HG02885 (cell line): Measurements from ENCODE around the gene MSANTD3.
"Not testable (repeated sequence)": the region's sequence is repeated elsewhere in the genome, so short reads cannot be mapped to it uniquely, and the experiment has no call there.

ENCODE experiments used
- ATAC-seq: cut with Tn5 transposase; IDR thresholded peaks from one replicate; pipeline ENCODE4 v1.9.1; 2021; ENCODE audit warnings: mild to moderate bottlenecking; ENCODE audit not compliant: unreplicated experiment, poor library complexity

Gene MSANTD3

DNA sequence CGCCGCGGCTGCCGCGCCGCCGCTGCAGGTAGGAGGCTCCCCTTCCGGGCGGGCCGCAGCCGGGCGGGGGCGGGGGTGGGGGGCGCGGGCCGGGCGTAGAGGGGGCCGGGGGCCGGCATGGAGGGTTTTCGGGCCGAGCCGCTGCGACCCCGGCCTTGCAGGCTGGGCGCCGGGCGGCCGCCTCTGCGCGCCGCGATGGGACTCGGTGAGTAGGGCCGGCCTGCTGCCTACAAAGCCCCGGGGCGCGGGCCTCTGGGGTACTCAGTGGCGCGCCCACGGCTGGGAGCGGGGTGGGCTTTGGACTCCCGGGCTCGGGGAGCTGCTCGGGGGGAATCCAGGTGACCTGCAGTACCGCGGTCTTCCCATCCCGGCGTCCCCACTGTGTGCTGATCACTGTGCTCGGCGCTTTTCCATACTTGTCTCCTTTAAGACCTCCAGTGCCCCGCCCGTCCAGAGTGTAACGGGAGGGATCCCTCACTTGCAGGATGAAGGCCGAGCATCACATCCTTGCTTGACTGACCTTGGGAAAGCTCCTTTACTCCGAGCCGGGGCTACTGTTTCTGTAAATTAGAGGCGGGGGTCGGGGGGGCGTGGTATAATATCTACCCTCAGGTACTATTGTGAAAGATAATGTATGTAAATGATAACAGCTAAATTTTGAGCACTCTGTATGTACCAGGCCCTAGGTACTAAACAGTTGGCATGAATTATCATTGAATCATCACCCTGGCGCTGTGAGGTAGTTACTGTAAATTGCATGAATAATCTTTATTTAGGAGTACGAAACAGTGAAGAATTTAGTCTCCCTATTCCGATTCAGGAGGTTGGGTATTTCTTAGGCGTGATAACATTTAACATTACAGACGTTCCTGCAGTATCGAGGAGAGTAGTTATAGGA lies 672 bp downstream of the MSANTD3 start:
- peak; percentile 61 for ATAC-seq

DNA sequence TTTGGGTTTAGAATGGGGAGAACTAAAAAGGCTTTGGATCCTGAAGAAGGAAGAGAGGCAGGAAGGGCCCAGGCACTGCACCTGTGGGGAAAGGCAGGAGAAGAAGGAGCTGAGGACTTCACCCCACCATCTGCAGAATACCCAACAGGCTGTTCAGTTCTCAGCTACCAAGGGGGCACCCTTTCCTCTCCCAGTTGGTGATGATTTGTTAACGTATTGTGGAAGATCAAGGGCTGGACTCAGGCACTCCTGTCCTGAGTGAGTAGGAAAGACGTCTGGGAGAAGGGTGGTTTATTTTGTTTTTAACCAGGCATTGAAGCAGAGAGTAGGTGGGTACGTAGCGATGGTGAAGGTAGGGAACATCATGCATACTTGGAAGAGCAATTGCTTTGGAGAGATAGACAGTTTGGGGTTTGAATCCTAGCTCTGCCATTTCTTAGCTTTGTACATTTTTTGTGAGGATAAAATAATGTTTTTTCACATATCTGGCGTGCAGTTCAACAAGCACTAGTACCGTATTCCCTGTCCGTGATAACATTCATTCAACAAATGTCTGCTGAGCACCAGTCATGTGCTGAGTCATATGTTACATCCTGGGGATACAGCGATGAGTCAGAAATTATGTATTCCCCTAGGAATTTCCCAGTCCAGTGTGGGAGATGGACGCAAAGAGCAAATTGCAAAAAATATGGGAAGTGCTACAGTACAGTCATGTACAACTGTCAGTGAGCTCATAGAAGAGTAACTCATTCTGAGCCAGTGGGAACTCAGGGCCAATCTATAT lies 2.1 kb downstream of the MSANTD3 start:
- no peak for ATAC-seq

DNA sequence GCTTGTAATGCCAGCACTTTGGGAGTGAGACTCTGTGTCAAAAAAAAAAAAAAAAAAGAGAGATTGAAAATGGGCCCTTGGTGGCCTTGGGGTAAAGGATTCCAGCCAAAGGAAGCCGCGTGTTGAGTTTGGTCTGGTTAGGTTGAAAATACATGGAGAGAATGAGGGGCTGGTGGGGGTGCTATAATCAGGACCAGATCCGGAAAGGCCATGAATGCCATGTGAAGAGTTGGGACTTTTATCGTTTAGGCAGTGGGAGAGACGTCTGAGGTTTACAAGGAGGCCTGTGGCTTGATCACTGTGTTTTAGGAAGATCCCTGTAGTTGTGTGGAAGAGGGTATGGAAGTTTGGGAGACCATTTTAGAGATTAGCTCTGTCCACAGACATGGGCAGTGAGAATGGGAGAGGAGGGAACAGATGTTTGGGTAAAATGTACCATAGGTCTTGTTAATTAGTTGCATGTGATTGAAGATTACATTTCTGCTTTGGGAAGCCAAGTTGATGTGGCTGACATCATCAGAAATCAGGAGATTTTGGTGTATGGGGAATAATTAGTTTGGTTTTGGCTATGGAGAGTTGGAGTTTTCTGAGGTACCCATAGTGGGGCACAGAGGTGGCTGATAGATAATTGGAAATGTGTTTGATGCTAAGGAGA lies 3.5 kb downstream of the MSANTD3 start:
- no peak for ATAC-seq

DNA sequence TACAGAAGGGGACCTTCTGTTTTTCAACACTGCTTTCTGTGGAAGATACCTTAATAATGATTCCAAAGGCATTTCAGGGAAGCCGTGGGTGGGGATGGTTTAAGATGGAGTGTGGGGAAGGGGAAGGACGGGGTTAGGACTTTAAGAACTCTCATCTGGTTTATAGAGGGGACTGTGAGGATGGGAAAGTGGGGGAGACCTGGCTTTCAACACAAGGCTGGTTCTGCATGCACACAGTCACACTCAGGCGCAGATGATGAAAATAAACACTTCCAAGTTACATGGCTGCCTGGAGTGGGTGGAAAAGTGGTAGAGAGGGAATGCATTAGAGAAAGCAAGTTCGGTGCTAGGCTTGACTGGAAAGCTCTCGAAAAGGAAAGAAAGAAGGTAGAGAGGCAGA lies 4.9 kb downstream of the MSANTD3 start:
- ATAC-seq, result no peak

DNA sequence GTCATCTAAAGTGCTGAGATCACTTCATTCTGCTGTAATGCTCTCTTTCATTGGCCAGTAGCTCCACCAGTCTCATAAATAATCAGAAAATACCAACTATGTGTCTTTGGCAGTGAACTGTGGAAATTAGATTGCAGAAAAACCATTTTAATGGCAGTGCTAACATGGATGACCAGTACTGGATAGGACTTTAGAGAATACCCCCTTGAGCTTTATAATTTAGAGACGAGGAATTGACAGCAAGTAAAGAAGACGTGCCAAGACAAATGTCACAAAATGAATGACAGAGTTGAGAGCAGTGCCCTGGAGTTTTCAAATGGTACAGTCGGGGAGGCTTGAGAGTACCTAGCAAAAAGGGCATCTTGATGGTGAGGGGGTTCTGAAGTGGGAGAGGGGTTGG lies 5.8 kb downstream of the MSANTD3 start:
- ATAC-seq, result no peak

DNA sequence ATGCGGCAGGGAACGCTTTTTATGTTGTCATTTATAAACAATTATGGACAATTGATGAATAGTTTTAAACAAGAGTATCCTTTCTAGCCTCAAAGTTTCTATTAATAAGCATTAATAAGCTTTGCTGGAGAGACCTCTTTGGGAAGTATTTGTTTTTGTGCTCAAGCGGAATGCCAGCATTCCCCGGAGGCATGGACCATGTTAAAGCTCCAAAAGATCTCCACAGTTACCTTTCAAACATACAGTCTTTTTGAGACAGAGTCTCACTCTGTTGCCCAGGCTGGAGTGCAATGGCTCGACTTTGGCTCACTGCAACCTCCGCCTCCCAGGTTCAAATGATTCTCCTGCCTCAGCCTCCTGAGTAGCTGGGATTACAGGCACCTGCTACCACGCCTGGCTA lies 9.6 kb downstream of the MSANTD3 start:
- ATAC-seq, result no peak

DNA sequence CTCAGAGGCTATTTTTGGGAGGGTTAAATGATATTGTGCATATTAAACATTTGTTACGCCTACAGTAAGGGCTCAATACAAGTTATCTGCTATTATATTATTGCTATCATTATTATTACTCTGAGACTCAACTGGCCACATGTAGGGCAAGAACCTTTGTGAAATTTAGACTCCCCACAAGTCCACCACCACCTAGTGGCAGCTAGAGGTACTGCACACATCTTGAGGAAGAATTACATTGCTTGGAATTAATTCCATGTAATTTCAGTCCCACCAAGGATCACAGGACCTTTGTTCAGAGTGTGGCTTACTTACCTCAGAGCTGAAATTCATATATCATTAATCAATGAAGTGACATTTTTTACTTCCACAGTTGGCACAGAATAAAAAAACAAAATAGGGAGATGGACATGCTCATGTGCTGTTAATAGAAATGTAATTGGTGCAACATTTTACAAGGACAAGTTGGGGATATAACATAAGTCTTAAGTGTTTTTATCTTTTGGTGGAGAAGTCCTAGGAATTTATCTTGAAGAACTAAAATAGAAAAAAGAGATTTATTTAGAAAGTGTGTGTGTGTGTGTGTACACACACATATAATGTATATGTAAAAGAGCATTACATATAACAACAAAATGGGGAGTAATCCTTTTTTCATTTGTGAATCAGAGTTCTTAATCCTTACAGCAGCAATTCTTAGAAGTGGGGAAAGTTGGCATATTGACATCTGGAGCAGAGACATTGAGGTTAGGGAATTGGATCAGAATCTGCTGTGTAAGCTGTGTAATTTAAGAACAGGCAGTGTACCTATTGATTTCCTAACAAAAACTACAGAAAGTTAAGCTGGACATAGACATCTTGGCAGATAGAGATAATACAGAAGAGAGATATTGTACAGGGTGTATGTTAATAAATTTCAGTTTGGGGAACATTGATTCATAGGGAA lies 11.2 kb downstream of the MSANTD3 start:
- peak; percentile 75 for ATAC-seq

DNA sequence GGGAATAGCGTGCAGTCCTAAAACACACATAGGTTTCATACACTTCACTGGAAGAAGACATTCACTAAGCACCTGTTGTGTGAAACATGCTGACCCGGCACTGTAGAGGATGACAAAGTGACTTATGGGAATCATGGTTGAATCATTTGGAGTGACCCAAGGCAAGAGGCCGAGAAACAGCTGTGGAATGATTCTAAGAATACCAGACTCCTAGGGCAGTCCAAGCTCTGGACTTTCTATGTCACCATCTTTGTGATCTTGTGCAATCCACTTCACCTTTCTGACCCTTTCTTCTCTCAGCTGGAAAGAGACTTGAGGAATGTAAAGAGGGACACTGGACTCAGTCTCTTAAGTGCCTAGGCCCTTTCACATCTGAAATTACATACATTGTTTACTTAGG lies 13.1 kb downstream of the MSANTD3 start:
- no peak for ATAC-seq

DNA sequence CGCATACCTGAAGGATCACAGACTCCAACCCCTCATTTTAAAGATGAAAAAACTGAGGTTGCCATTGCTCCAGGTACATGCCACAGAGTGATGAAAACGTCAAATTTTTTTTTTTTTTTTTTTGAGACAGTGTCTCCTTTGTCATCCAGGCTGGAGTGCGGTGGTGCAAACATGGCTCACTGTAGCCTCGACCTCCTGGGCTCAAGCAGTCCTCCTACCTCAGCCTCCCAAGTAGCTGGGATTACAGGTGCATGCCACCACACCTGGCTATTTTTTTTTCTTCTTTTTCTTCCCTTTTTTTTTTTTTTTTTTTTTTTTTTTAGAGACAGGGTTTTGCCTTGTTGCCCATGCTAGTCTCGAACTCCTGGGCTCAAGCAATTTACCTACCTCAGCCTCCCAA lies 13.5 kb downstream of the MSANTD3 start:
- ATAC-seq, result not testable (repeated sequence)

DNA sequence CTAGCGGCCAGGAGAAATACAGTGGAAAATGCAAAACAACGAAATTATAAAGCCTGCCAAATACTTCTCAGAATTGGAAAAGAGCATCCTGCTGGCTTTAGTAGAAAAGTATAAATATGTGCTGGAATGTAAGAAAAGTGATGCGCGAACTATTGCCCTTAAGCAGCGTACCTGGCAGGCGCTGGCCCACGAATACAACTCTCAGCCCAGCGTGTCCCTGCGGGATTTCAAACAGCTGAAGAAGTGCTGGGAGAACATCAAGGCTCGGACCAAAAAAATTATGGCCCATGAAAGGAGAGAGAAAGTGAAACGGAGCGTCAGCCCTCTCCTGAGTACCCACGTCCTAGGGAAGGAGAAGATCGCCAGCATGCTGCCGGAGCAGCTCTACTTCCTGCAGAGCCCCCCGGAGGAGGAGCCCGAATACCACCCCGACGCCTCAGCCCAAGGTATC lies 15.0 kb downstream of the MSANTD3 start:
- no peak for ATAC-seq

DNA sequence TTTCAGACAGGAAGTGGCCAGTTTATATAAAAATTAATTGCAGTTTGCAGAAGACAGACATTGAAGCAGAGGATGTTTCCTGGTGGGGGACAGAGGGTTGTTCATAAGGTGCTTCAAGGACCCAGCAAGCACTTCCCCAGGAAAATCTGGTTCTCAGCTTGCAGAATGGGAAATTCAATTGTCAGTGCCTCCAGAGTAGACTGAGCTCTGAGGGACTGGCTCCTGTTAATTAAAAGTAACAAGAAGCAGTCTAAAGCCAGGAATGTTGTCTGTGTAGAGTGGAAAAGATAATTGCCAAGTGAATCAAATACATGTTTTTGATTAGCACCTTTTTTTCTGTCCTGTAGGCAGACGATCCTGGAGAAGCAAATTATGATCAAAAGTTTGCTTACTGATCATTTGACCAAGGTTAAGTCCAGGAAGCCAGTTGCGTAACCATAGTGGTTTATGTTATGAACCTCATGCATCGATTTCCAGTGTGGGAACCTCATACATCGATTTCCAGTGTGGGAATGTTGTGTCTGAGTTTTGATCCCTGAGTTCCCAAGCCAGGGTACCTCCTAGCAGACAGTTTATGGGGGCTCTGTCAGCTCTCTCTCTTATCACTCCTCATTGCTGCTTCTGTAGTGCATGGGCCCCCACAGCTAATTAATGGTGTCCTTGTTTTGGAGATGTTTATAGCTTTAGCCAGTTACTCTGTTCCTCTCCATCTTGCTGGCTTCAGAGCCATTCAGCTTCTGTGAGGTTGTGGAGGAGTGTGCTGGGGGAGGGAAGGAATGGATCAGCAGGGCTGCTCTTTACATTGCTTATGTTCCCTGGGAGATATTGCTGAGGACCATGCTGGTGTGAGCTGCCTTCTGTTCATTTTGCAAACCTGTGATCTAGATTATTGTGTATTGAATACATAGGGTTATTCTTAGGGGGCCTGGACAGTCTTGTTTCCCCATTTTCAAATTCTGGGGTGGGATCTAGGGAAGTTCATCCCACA lies 17.1 kb downstream of the MSANTD3 start:
- ATAC-seq, result no peak

DNA sequence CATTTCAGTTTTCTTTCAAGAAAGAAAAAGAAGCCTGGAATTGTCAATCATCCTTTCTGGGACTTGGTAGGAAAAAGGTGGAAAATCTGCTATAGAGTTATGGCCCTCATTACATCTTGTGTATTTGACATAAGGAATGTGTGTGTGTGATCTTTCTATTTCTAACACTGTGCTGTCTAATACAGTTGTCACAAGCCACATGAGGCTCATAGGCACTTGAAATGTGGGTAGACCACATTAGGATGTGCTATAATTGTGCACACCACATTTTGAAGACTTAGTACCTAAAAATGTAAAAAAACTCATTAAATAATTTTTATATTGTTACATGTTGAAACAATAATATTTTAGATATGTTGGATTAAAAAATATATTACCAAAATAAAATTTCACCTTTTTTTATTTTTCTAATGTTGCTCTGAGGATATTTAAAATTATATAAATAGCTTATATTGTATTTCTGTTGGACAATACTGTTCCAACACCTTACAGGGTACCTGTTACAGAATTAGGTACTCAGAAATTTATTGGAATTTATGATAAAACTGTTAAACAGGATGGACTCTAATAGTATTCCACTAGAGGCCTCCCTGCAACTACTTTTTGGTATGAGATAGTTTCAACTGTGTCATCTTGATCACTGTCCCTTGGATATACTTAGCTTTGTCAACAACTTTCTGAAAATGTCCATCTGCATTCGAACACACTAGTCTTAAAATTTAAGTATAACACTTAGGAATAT lies 18.4 kb downstream of the MSANTD3 start:
- no peak for ATAC-seq

DNA sequence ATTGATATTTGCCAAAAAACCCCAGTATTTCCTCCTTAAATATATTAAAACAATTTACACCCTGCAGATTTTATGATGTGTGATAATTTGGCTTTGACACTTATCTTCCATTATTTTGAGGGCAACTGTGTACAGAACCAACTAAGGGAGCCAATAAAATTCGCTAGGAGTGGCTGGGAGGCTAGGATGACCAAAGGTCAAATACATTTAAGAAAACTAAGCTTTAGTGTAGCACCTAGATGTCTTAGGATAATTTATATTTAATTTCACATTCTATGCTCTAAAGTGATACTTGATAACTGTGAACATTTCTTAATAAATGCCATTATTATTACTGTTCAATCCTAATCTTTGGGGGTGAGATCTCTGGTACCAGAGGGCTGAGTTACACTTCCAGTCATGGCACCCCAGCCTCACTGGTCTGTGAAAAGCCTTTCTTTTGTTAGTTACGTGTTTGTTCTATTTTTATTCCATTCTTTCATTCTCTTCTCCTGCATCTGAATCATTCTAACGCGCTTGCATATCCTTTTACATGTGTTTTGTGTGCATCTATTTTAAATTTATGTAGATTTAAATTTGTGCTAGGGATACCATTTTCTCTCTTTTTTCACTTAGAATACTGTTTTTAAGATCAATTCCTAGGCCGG lies 19.1 kb downstream of the MSANTD3 start:
- ATAC-seq, result no peak

DNA sequence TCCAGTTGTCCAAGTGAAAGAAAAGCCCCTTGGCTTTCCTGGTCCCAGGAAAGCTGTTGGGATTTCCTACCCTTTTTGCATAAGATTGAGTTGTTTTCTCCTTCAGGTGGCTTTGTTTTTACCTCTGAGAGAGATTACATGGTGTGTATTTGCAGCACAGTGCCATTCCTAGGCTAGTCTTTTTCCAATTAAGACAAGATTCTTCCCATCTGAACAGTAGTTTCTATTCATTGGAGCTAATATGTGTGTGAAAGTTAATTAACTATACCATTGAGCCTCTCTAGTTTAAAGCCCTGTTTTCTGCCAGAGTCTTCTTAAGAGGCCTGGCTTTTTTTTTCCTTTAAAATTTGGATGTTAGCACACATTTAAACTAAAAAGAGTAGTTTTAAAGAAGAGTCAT lies 20.1 kb downstream of the MSANTD3 start:
- no peak for ATAC-seq

DNA sequence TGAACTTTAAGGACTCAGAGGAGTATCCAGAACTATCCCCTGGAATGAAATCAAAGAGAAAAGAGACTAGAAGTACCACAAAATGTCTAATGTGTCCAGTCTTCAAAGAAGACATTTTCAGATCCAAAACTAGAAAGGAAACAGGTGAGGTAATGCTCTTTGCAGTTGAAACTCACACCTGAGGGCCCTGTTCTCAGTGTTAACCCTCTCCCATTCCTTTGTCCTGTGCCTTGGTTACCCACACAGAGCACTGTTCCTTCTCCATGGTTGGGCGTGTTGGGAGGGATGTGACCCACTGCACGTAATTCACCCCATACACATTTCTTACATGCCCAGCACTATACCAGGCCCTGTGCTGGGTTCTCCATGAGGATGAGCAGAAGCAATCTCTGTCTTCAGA lies 21.3 kb downstream of the MSANTD3 start:
- no peak for ATAC-seq

DNA sequence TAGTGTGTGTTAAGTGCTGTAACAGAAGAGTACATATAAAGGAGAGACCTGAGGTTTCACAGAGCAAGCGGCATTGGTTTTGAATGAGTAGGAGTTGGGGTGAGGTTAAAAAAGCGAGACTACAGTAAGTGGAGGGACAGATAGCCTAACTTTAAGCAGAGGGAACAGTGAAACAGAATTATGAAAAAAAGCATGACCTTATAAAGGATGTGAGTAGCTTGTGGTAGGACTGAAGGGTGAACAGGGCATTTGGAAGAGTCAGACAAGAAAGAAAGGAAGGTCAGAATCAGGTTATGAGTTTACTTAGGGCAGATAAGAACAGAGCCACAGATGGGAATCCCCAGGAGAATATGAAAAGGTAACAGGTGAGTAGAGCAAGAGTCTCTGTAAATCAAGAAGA lies 22.5 kb downstream of the MSANTD3 start:
- ATAC-seq, result peak; percentile 80

DNA sequence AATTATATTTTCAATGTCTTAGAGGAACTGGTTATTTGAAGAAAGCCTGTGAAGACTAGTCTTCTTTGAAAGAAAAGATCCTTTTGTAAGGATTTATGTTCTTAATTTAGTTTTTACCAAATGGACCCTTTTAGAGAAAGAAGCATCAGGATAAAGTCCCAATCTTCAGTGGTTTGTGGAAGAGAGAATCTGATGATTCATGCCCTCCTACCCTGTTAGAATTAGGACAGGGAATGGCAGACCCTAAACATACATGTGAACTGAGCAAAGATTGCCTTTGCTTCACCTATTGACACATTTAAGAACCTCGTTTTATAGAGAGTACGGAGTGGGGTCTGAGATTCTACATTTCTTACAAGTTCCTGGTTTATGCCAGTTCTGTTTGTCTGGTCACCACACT lies 26.0 kb downstream of the MSANTD3 start:
- no peak for ATAC-seq

DNA sequence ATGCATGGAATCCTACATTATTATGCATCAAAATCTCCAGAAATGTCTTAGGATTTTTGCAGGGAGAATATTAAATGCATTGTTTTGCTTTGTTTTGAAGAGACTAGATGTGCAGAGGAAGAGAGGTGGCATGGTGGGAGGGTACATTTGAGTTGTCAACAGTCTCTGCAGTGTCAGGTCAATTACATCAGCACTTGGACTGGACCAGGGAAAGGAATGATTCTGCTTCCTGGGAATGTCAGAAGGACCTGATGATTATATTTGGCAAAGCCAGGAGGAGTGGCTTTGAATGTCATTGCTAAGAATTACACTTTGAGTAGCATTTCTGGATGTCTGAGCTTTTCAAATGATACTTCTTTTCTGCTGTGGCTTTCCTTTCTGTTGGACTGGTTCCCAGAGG lies 28.5 kb downstream of the MSANTD3 start:
- no peak for ATAC-seq
